Neural progenitor cell (in vitro differentiated cells): ENCODE results near the gene STOML1. TPM values are rescaled to one million over a fixed set of nuclear protein-coding genes. Genes with fewer than 3 reads are reported as not detected.
A peak's percentile ranks its signal among the peaks of the same experiment; 100 is the strongest.

Experiments
- DNase-seq: peaks from one replicate; pipeline ENCODE4 v3.0.0-alpha.2; 2016; ENCODE audit warnings: low spot score
- H2AFZ ChIP-seq: fragments of 200-600 bp; sonication (generic); replicated peaks from 2 replicates; pipeline ENCODE4 v1.6.1; 2016; ENCODE audit warnings: antibody characterized with exemption
- H3F3A ChIP-seq: fragments of 200-600 bp; sonication (generic); 2 replicates; pipeline ENCODE4 v1.6.1; 2016; ENCODE audit warnings: antibody characterized with exemption, low read depth
- H3K27ac ChIP-seq: fragments of 200-600 bp; sonication (generic); 2 replicates; pipeline ENCODE4 v1.5.1; 2016; ENCODE audit warnings: mild to moderate bottlenecking
- H3K27me3 ChIP-seq: fragments of 200-600 bp; sonication (generic); 2 replicates; pipeline ENCODE4 v1.6.1; 2016; ENCODE audit warnings: mild to moderate bottlenecking, moderate library complexity
- H3K36me3 ChIP-seq: fragments of 200-600 bp; sonication (generic); 2 replicates; pipeline ENCODE4 v1.5.1; 2016
- H3K4me1 ChIP-seq: fragments of 200-600 bp; sonication (generic); 2 replicates; pipeline ENCODE4 v1.6.1; 2016; ENCODE audit warnings: mixed run types
- H3K4me2 ChIP-seq: fragments of 200-600 bp; sonication (generic); 2 replicates; pipeline ENCODE4 v1.6.1; 2016
- H3K4me3 ChIP-seq: fragments of 200-600 bp; sonication (generic); 2 replicates; pipeline ENCODE4 v1.5.1; 2016
- H3K79me2 ChIP-seq: fragments of 200-600 bp; sonication (generic); 2 replicates; pipeline ENCODE4 v1.6.1; 2016; ENCODE audit warnings: low read depth
- H3K9ac ChIP-seq: fragments of 200-600 bp; sonication (generic); 2 replicates; pipeline ENCODE4 v1.6.1; 2016
- H3K9me3 ChIP-seq: fragments of 200-600 bp; sonication (generic); 2 replicates; pipeline ENCODE4 v1.5.1; 2016; ENCODE audit warnings: low read depth
- H4K20me1 ChIP-seq: fragments of 200-600 bp; sonication (generic); 2 replicates; pipeline ENCODE4 v1.6.1; 2016; ENCODE audit warnings: low read depth
- H3K27ac Mint-ChIP-seq: 3 replicates; pipeline ENCODE4 v1.8.0; 2021; ENCODE audit warnings: mixed read lengths
- H3K27me3 Mint-ChIP-seq: 2 replicates; pipeline ENCODE4 v1.8.0; 2022; ENCODE audit warnings: low read depth, mild to moderate bottlenecking, inconsistent platforms, moderate library complexity, mixed read lengths; ENCODE audit not compliant: insufficient read depth
- H3K36me3 Mint-ChIP-seq: 3 replicates; pipeline ENCODE4 v1.8.0; 2021; ENCODE audit warnings: mixed read lengths
- H3K4me1 Mint-ChIP-seq: 3 replicates; pipeline ENCODE4 v1.8.0; 2021; ENCODE audit warnings: mixed read lengths
- H3K4me3 Mint-ChIP-seq: 3 replicates; pipeline ENCODE4 v1.8.0; 2021; ENCODE audit warnings: mild to moderate bottlenecking, moderate library complexity, mixed read lengths
- H3K9me3 Mint-ChIP-seq: 3 replicates; pipeline ENCODE4 v1.8.0; 2020; ENCODE audit warnings: mixed read lengths
- CTCF ChIP-seq: fragments of 200-600 bp; sonication (generic); IDR thresholded peaks from 2 replicates; pipeline ENCODE4 v1.5.1; 2017; ENCODE audit warnings: antibody characterized with exemption, mild to moderate bottlenecking
- EZH2 ChIP-seq: fragments of 200-600 bp; sonication (generic); IDR thresholded peaks from 2 replicates; pipeline ENCODE4 v1.6.1; 2017; ENCODE audit warnings: antibody characterized with exemption, mild to moderate bottlenecking, moderate library complexity
- EZH2phosphoT487 ChIP-seq: fragments of 200-600 bp; sonication (generic); IDR thresholded peaks from 2 replicates; pipeline ENCODE4 v1.6.1; 2017; ENCODE audit warnings: antibody characterized with exemption
- total RNA-seq: library from RNA; depleted of rRNA; stranded (reverse); fragments of >200 nt; gene quantifications from 2 replicates; pipeline ENCODE4 v1.2.3, GENCODE V29; 2015; ENCODE audit warnings: low replicate concordance

STOML1 gene
- total RNA-seq, 1 donor from 2014 or later = 2.0 TPM

DNA sequence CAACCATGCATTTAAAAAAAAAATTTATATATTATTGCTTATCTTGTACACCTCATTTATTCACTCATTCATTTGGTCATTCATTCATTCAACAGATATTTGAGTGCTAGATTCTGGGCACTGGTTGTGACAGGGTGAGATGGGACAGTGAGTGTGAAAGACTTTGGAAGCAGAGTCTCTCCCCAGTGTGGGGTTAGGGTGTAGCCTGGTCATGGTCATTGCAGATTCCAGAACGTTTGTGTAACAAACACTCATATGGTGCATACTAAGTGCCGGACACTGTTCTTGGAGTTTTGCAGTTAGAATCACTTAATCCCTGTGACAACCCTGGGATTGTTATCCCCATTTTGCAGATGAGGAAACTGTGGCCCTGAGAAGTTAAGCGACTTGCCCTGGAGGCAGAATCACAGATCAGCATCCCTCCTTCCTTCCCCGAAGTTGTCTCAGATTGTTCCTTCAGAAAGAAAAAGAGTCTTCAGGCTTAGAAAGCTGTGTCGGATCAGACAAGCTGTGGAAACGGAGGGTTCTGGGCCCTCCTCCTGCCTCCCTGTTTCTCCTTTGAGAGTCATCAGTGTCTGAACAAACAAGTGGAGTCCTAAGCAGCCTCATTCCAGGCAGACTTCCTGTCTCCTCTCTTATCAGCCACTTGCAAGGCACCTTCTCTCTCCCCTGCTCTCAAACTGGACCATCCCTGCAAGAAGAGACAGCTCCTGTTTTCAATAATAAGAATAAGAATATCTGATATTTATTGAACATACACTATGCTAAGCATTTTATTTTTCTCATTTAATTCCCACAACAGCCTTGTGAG lies 59.5 kb downstream of the STOML1 start:
- DNase-seq = no peak
- TF ChIP-seq CTCF = no peak
- TF ChIP-seq EZH2phosphoT487 = no peak
- no peak for TF ChIP-seq EZH2
- no peak overlapping the region for H3K9ac ChIP-seq
- H3K27ac ChIP-seq = no peak overlapping the region
- H3F3A ChIP-seq = peaks cover 7% of the 10 kb centered on the region
- H3K27me3 Mint-ChIP-seq = peaks cover 28% of the 10 kb centered on the region
- no peaks in the 10 kb centered on the region for H3K36me3 Mint-ChIP-seq
- H3K4me1 Mint-ChIP-seq = peaks cover 51% of the 10 kb centered on the region
- H2AFZ ChIP-seq = no peak overlapping the region
- peaks cover 47% of the 10 kb centered on the region for H4K20me1 ChIP-seq
- no peaks in the 10 kb centered on the region for H3K27me3 ChIP-seq
- no peaks in the 10 kb centered on the region for H3K36me3 ChIP-seq
- H3K4me2 ChIP-seq = no peak overlapping the region
- no peak overlapping the region for H3K4me3 Mint-ChIP-seq
- no peaks in the 10 kb centered on the region for H3K9me3 ChIP-seq
- H3K27ac Mint-ChIP-seq = no peak overlapping the region
- H3K9me3 Mint-ChIP-seq = no peaks in the 10 kb centered on the region
- H3K4me1 ChIP-seq = peaks cover 34% of the 10 kb centered on the region
- H3K4me3 ChIP-seq = no peak overlapping the region
- peaks cover 4% of the 10 kb centered on the region for H3K79me2 ChIP-seq

DNA sequence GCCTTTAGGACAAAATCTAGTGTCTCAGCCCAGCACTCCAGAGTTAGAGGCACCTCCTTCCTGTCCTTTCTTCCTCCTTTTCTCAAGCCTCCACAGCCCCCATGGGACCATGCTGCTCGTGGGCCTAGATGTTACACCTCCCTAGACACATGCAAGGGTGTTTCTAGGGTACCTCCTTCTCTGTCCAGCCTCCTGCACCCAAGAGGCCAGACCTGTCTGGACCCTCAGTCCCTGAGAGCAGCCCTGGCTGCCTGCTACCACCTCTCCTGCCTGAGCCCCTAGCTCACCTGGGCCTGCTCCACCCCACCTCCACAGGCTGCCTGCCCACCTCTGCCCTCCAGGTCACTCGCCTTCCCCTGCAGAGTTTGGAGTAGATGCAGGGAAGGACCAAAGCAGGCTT lies 60.7 kb downstream of the STOML1 start:
- Histone ChIP-seq H3K79me2 (peaks cover 4% of the 10 kb centered on the region), H2AFZ (no peak overlapping the region)

DNA sequence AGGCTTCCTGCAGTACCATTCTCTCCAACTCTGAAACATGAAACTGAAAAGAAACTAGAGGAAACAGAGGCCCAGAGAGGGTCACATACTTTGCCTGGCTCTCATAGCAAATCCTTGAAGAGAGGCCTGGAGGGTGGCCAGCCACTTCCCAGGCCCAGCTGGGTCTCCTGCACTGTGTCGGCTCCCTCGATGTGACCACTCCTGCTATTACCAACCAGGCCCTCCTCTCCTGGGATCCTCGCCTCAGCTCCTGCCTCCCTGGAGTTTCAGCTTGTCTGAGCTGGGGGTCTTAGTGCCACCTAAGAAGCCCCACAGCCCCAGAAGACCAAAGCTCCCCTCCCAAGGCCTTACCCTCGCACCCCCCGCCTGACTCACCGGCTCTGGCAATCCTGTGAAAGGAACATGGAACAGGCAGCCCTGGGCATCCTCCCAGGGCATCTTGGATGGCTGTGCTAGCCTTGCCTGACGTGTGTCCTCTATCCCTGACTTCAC lies 61.3 kb downstream of the STOML1 start:
- TF ChIP-seq EZH2 = no peak
- TF ChIP-seq CTCF = no peak
- no peak for TF ChIP-seq EZH2phosphoT487
- Histone ChIP-seq H3K27me3 (no peaks in the 10 kb centered on the region), H3K27ac (no peak overlapping the region), H3K36me3 (no peaks in the 10 kb centered on the region), H4K20me1 (peaks cover 31% of the 10 kb centered on the region), H3F3A (peaks cover 18% of the 10 kb centered on the region), H3K9ac (no peak overlapping the region), H3K9me3 (no peaks in the 10 kb centered on the region), H3K4me3 (no peak overlapping the region), H3K4me2 (no peak overlapping the region), H3K4me1 (peaks cover 25% of the 10 kb centered on the region), H2AFZ (no peak overlapping the region), H3K79me2 (peaks cover 4% of the 10 kb centered on the region)
- H3K36me3 Mint-ChIP-seq = no peaks in the 10 kb centered on the region
- no peak for DNase-seq
- H3K4me1 Mint-ChIP-seq = peaks cover 36% of the 10 kb centered on the region
- no peaks in the 10 kb centered on the region for H3K9me3 Mint-ChIP-seq
- H3K4me3 Mint-ChIP-seq = peak overlapping the region; percentile 38
- no peak overlapping the region for H3K27ac Mint-ChIP-seq
- peaks cover 30% of the 10 kb centered on the region for H3K27me3 Mint-ChIP-seq

More for the DNA sequence above, 60.7 kb downstream of the STOML1 start:
- H3K27ac ChIP-seq = no peak overlapping the region
- no peaks in the 10 kb centered on the region for H3K9me3 ChIP-seq
- no peak overlapping the region for H3K9ac ChIP-seq
- Mint-ChIP-seq H3K36me3 (no peaks in the 10 kb centered on the region), H3K27me3 (peaks cover 28% of the 10 kb centered on the region), H3K4me3 (no peak overlapping the region), H3K9me3 (no peaks in the 10 kb centered on the region), H3K27ac (no peak overlapping the region), H3K4me1 (peaks cover 41% of the 10 kb centered on the region)
- no peak overlapping the region for H3K4me3 ChIP-seq
- DNase-seq = no peak
- no peak for TF ChIP-seq CTCF
- TF ChIP-seq EZH2 = no peak
- TF ChIP-seq EZH2phosphoT487 = no peak
- peaks cover 28% of the 10 kb centered on the region for H3K4me1 ChIP-seq
- peaks cover 14% of the 10 kb centered on the region for H3F3A ChIP-seq
- H3K36me3 ChIP-seq = no peaks in the 10 kb centered on the region
- peaks cover 37% of the 10 kb centered on the region for H4K20me1 ChIP-seq
- H3K4me2 ChIP-seq = no peak overlapping the region
- H3K27me3 ChIP-seq = no peaks in the 10 kb centered on the region
